Cardiac atrium fibroblast (primary cell): ENCODE measurements around the gene KCNG2. TPM values are rescaled to one million over a fixed set of nuclear protein-coding genes. Genes with fewer than 3 reads are reported as not detected.

Experiments
- total RNA-seq: library from RNA; depleted of rRNA; stranded (reverse); fragments of >200 nt; gene quantifications from 2 replicates; pipeline ENCODE4 v1.2.3, GENCODE V29; 2015

KCNG2 gene
- 2.3 and 9.7 TPM in 2 replicates for total RNA-seq

GRCh38 chr18:79797518-79798345 is at the start of gene KCNG2:
KCNG2 (plus strand) TSS chr18:79797938; CDS start chr18:79863668, 65,730 bp downstream.

Other genes starting within 250 kb of the KCNG2 start
- 16.6 and 19.0 TPM in 2 replicates for gene CTDP1, start 118.1 kb upstream of the KCNG2 start, total RNA-seq
- 36.8 and 45.0 TPM in 2 replicates for gene SLC66A2, start 153.7 kb downstream of the KCNG2 start, total RNA-seq
- gene HSBP1L1, start 166.7 kb downstream of the KCNG2 start, total RNA-seq, result 4.7 and 19.1 TPM in 2 replicates
- gene TXNL4A, start 190.6 kb downstream of the KCNG2 start, total RNA-seq, result 59.2 and 65.4 TPM in 2 replicates
- gene RBFA, start 236.5 kb downstream of the KCNG2 start, total RNA-seq, result 24.9 and 28.0 TPM in 2 replicates